Smooth muscle cell (in vitro differentiated cells): ENCODE data around the gene HOXA9. TPM values are rescaled to one million over a fixed set of nuclear protein-coding genes. Genes with fewer than 3 reads are reported as not detected.

Experiments
- DNase-seq: peaks from one replicate; lab custom pipeline; 2025; ENCODE audit not compliant: unreplicated experiment; lab: John Stamatoyannopoulos, UW
- H2AFZ ChIP-seq: fragments of 200-600 bp; sonication (generic); 2 replicates; pipeline ENCODE4 v1.6.0; 2016; ENCODE audit warnings: antibody characterized with exemption, low read depth, mild to moderate bottlenecking
- H3F3A ChIP-seq: fragments of 200-600 bp; sonication (generic); 2 replicates; pipeline ENCODE4 v1.6.0; 2017; ENCODE audit warnings: antibody characterized with exemption, low read depth
- H3K27ac ChIP-seq: fragments of 200-600 bp; sonication (generic); 2 replicates; pipeline ENCODE4 v1.5.1; 2016; ENCODE audit warnings: low read depth, mild to moderate bottlenecking
- H3K27me3 ChIP-seq: fragments of 200-600 bp; sonication (generic); 2 replicates; pipeline ENCODE4 v1.6.1; 2016; ENCODE audit warnings: low read depth, mild to moderate bottlenecking
- H3K36me3 ChIP-seq: fragments of 200-600 bp; sonication (generic); 2 replicates; pipeline ENCODE4 v1.5.1; 2016; ENCODE audit warnings: low read depth
- H3K4me1 ChIP-seq: fragments of 200-600 bp; sonication (generic); 2 replicates; pipeline ENCODE4 v1.5.1; 2016; ENCODE audit warnings: low read depth
- H3K4me2 ChIP-seq: fragments of 200-600 bp; sonication (generic); 2 replicates; pipeline ENCODE4 v1.6.0; 2016; ENCODE audit warnings: mild to moderate bottlenecking
- H3K4me3 ChIP-seq: fragments of 200-600 bp; sonication (generic); 2 replicates; pipeline ENCODE4 v1.5.1; 2016; ENCODE audit warnings: mild to moderate bottlenecking
- H3K79me2 ChIP-seq: fragments of 200-600 bp; sonication (generic); 2 replicates; pipeline ENCODE4 v1.6.0; 2016; ENCODE audit warnings: low read depth, mild to moderate bottlenecking
- H3K9ac ChIP-seq: fragments of 200-600 bp; sonication (generic); 2 replicates; pipeline ENCODE4 v1.6.0; 2016; ENCODE audit warnings: low read depth
- H3K9me3 ChIP-seq: fragments of 200-600 bp; sonication (generic); replicated peaks from 2 replicates; pipeline ENCODE4 v1.5.1; 2016; ENCODE audit warnings: low read depth
- H4K20me1 ChIP-seq: fragments of 200-600 bp; sonication (generic); 2 replicates; pipeline ENCODE4 v1.6.0; 2016; ENCODE audit warnings: low read depth
- WGBS: methylation state at CpG from one replicate; pipeline ENCODE4 v1.1.7; 2016; ENCODE audit warnings: low lambda C conversion rate; 5-methylcytosine and 5-hydroxymethylcytosine counted together
- polyA plus RNA-seq: library from polyadenylated mRNA; unstranded; fragments of >200 nt; fragmentation: Nextera tagmentation; extraction: Ambion mirVana; gene quantifications from 2 replicates; pipeline ENCODE4 v1.2.1, GENCODE V29; 2016
- total RNA-seq: library from RNA; depleted of rRNA; stranded (reverse); fragments of >200 nt; gene quantifications from 2 replicates; pipeline ENCODE4 v1.2.3, GENCODE V29; 2014
- TF ChIP-seq, protein P1 (sequence below): fragments of 200-600 bp; sonication (generic); IDR thresholded peaks from 2 replicates; pipeline ENCODE4 v1.5.1; 2017; ENCODE audit warnings: borderline replicate concordance, mild to moderate bottlenecking, antibody characterized with exemption; ENCODE audit not compliant: insufficient read depth, poor library complexity, severe bottlenecking

The HOXA9 gene
- total and polyA plus RNA-seq, 2 experiments from 2014 or later: 12.6 to 35.8 TPM

DNA sequence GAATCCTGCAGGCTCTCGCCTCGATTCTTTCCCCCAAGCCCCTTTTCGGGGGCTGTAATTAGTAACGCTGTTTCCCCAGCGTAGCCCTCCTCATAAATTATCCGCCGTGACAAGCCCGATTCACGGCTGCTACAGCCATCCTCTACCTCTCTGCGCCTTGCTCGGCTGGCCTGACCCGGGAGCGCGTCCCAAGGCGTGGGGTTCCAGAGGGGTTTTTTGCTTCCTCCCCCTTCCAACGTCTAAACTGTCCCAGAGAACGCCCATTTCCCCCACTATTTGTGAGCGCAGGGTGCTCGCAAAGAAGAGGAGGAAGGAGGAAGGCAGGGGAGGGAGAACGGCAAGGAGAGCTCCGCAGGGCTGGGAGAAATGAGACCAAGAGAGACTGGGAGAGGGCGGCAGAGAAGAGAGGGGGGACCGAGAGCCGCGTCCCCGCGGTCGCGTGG, 22.7 kb downstream of the HOXA9 start:
- Histone ChIP-seq H4K20me1 (no peaks in the 10 kb centered on the region), H3K9ac (no peak overlapping the region), H3K4me2 (peak overlapping the region; percentile 90), H3K4me3 (peak overlapping the region; percentile 54), H3F3A (no peaks in the 10 kb centered on the region), H3K27me3 (peaks cover 100% of the 10 kb centered on the region), H3K27ac (no peak overlapping the region), H3K9me3 (no peaks in the 10 kb centered on the region), H3K79me2 (no peaks in the 10 kb centered on the region), H3K36me3 (no peaks in the 10 kb centered on the region), H2AFZ (no peak overlapping the region), H3K4me1 (peaks cover 7% of the 10 kb centered on the region)
- TF ChIP-seq, protein P1, sequence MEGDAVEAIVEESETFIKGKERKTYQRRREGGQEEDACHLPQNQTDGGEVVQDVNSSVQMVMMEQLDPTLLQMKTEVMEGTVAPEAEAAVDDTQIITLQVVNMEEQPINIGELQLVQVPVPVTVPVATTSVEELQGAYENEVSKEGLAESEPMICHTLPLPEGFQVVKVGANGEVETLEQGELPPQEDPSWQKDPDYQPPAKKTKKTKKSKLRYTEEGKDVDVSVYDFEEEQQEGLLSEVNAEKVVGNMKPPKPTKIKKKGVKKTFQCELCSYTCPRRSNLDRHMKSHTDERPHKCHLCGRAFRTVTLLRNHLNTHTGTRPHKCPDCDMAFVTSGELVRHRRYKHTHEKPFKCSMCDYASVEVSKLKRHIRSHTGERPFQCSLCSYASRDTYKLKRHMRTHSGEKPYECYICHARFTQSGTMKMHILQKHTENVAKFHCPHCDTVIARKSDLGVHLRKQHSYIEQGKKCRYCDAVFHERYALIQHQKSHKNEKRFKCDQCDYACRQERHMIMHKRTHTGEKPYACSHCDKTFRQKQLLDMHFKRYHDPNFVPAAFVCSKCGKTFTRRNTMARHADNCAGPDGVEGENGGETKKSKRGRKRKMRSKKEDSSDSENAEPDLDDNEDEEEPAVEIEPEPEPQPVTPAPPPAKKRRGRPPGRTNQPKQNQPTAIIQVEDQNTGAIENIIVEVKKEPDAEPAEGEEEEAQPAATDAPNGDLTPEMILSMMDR: no peak
- DNase-seq: no peak
- 3% methylated on average over 28 of the region's 29 CpGs for whole genome bisulfite sequencing

DNA sequence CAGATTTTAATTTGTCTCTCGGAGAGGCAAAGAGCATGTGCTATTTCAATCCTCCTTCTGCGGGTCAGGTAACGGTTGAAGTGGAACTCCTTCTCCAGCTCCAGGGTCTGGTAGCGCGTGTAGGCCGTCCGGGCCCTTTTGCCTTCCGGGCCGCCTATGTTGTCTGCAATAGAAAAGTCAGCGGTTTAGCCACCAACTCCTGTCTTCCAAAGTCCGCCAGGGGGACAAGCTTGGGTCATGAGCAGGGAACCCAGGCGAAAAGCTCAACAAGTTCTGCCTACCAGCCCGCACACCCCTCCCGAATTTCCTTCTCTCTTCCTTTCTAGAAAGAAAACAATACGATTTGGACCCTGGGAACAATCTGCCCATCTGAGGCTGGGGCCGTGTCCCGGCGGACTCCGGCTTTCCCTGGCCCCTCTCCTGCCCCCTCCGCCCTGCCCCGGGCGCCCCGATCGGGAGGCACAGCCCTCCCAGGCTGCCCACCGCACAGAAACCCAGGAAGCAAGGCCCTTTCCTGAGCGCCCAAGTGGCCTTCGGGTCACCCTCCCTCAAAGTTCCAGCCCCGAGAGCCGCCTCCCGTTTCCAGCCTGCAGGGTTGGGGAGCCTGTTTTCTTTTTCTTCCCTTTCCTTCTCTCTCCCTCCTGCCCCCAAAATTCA, 23.3 kb downstream of the HOXA9 start:
- no peaks in the 10 kb centered on the region for H3F3A ChIP-seq
- H3K27ac ChIP-seq: no peak overlapping the region
- WGBS: 11% methylated on average over 28 of the region's 30 CpGs
- no peak overlapping the region for H3K9ac ChIP-seq
- TF ChIP-seq, protein P1: no peak
- H3K27me3 ChIP-seq: peaks cover 100% of the 10 kb centered on the region
- H3K4me3 ChIP-seq: peak overlapping the region; percentile 54
- H3K79me2 ChIP-seq: no peaks in the 10 kb centered on the region
- DNase-seq: no peak
- H3K9me3 ChIP-seq: no peaks in the 10 kb centered on the region
- no peaks in the 10 kb centered on the region for H4K20me1 ChIP-seq
- H3K36me3 ChIP-seq: no peaks in the 10 kb centered on the region
- peak overlapping the region; percentile 90 for H3K4me2 ChIP-seq
- peaks cover 7% of the 10 kb centered on the region for H3K4me1 ChIP-seq
- no peak overlapping the region for H2AFZ ChIP-seq

DNA sequence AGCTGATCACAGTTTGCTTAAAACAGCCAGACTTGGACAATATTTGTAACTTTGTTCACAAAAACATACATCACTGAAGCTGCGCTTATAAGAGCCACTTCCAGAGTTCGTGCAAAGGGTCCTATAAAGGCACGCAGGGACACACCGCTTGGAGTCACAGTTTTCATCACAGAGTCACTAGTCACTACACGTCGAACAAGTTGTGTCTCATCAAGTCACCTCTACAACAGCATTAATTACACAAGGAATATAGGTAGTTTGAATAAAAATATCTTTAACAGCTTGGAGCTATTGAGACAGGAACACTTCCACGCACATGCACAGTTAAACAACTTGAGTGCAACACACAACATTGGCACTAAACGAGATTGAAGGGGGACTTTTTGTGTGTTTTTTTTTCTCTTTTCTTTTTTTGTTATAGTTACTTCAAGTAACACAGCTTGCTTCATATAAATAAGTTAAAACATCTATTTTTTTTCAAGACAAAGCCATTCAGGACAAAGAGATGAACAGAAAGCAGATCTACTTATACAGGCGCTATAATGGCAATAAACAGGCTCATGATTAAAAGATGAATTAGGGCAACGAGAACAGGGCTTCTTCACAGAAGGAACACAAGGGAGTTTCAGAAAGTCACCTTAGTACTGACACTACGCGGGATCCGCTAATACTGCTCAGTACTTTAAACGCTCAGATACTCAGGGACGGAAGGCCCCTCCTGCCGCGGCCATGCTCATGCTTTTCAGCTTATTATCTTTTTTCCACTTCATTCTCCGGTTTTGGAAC, 24.0 kb downstream of the HOXA9 start:
- no peaks in the 10 kb centered on the region for H3K79me2 ChIP-seq
- H3K4me3 ChIP-seq: no peak overlapping the region
- H3K9ac ChIP-seq: no peak overlapping the region
- no peak for DNase-seq
- no peaks in the 10 kb centered on the region for H4K20me1 ChIP-seq
- H3F3A ChIP-seq: no peaks in the 10 kb centered on the region
- no peaks in the 10 kb centered on the region for H3K9me3 ChIP-seq
- peaks cover 100% of the 10 kb centered on the region for H3K27me3 ChIP-seq
- WGBS: 56% methylated on average over 18 of the region's 18 CpGs
- no peak overlapping the region for H2AFZ ChIP-seq
- H3K4me2 ChIP-seq: peak overlapping the region; percentile 90
- peaks cover 7% of the 10 kb centered on the region for H3K4me1 ChIP-seq
- no peak overlapping the region for H3K27ac ChIP-seq
- H3K36me3 ChIP-seq: no peaks in the 10 kb centered on the region
- TF ChIP-seq, protein P1: no peak
